ENCODE data around the gene PRKG1. TPM values are rescaled to one million over a fixed set of nuclear protein-coding genes. Genes with fewer than 3 reads are reported as not detected.

The PRKG1 gene
- polyA plus RNA-seq, 1 donor (not counting 4 experiments of a cell fraction or from before 2014, with no cell fraction given): 0.24 TPM

- TF ChIP-seq CTCF (optimal IDR thresholded peaks at IDR 0.05 in 1 of 3, IDR thresholded peaks at IDR 0.05 in 1 of 3, conservative IDR thresholded peaks at IDR 0.05 in 1 of 3; ENCODE audit: extremely low read depth in 1 of 3, insufficient read depth in 2 of 3, low read length in 3 of 3) (no peak), EZH2 (IDR thresholded peaks at IDR 0.05; ENCODE audit: low read length) (no peak)
- no peak overlapping the region for H3K4me2 ChIP-seq (ENCODE audit: control insufficient read depth, extremely low read depth, insufficient read depth, low read depth, low read length)
- H3K4me1 ChIP-seq (ENCODE audit: control insufficient read depth, extremely low read depth, insufficient read depth, low read length): peaks cover 6% of the 10 kb centered on the region
- FAIRE-seq (peak; percentile 29), DNase-seq (ENCODE audit: low read depth, low spot score) (no peak)
- H4K20me1 ChIP-seq (ENCODE audit: control insufficient read depth, extremely low read depth, insufficient read depth, low read length): no peaks in the 10 kb centered on the region
- H3K9me3 ChIP-seq (ENCODE audit: control insufficient read depth, low read depth, low read length): no peaks in the 10 kb centered on the region
- no peaks in the 10 kb centered on the region for H3K27me3 ChIP-seq (ENCODE audit: control insufficient read depth, extremely low read depth, insufficient read depth, low read length)
- no peak overlapping the region for H3K4me3 ChIP-seq (ENCODE audit: control insufficient read depth in 2 of 3, extremely low read depth in 1 of 3, insufficient read depth in 2 of 3, low read depth in 1 of 3, low read length in 3 of 3)
- no peaks in the 10 kb centered on the region for H3K9me1 ChIP-seq (ENCODE audit: control insufficient read depth, extremely low read depth, insufficient read depth, low read length)
- H3K79me2 ChIP-seq (ENCODE audit: control insufficient read depth, insufficient read depth, low read length): no peaks in the 10 kb centered on the region
- no peaks in the 10 kb centered on the region for H3K36me3 ChIP-seq (ENCODE audit: control insufficient read depth in 2 of 2, extremely low read depth in 1 of 2, insufficient read depth in 2 of 2, low read length in 2 of 2)
- H2AFZ ChIP-seq (ENCODE audit: control insufficient read depth, low read length): no peak overlapping the region
- H3K27ac ChIP-seq (ENCODE audit: control insufficient read depth, insufficient read depth, low read length): no peak overlapping the region
- dilution Hi-C loops (cut with MboI; ENCODE audit: extremely low pct_ligation_motif_present, low sequenced_read_pairs): no loop called here
- no peak overlapping the region for H3K9ac ChIP-seq (ENCODE audit: control insufficient read depth, extremely low read depth, insufficient read depth, low read length)
These were observed 820.7 kb downstream of the PRKG1 start for GRCh38 chr10:51894771-51895578.

- FAIRE-seq (no peak), DNase-seq (ENCODE audit: low read depth, low spot score) (no peak)
- H3K27ac ChIP-seq (ENCODE audit: control insufficient read depth, insufficient read depth, low read length): no peak overlapping the region
- no peak overlapping the region for H3K9ac ChIP-seq (ENCODE audit: control insufficient read depth, extremely low read depth, insufficient read depth, low read length)
- H3K4me1 ChIP-seq (ENCODE audit: control insufficient read depth, extremely low read depth, insufficient read depth, low read length): peaks cover 6% of the 10 kb centered on the region
- no peak overlapping the region for H3K4me2 ChIP-seq (ENCODE audit: control insufficient read depth, extremely low read depth, insufficient read depth, low read depth, low read length)
- H3K79me2 ChIP-seq (ENCODE audit: control insufficient read depth, insufficient read depth, low read length): no peaks in the 10 kb centered on the region
- H3K9me1 ChIP-seq (ENCODE audit: control insufficient read depth, extremely low read depth, insufficient read depth, low read length): no peaks in the 10 kb centered on the region
- H2AFZ ChIP-seq (ENCODE audit: control insufficient read depth, low read length): no peak overlapping the region
- H3K9me3 ChIP-seq (ENCODE audit: control insufficient read depth, low read depth, low read length): no peaks in the 10 kb centered on the region
- H3K36me3 ChIP-seq (ENCODE audit: control insufficient read depth in 2 of 2, extremely low read depth in 1 of 2, insufficient read depth in 2 of 2, low read length in 2 of 2): no peaks in the 10 kb centered on the region
- no peaks in the 10 kb centered on the region for H4K20me1 ChIP-seq (ENCODE audit: control insufficient read depth, extremely low read depth, insufficient read depth, low read length)
- dilution Hi-C loops (cut with MboI; ENCODE audit: extremely low pct_ligation_motif_present, low sequenced_read_pairs): no loop called here
- no peaks in the 10 kb centered on the region for H3K27me3 ChIP-seq (ENCODE audit: control insufficient read depth, extremely low read depth, insufficient read depth, low read length)
- H3K4me3 ChIP-seq (ENCODE audit: control insufficient read depth in 2 of 3, extremely low read depth in 1 of 3, insufficient read depth in 2 of 3, low read depth in 1 of 3, low read length in 3 of 3): no peak overlapping the region
- no peak for TF ChIP-seq EZH2 (IDR thresholded peaks at IDR 0.05; ENCODE audit: low read length)
- no peak for TF ChIP-seq CTCF (optimal IDR thresholded peaks at IDR 0.05 in 1 of 3, IDR thresholded peaks at IDR 0.05 in 1 of 3, conservative IDR thresholded peaks at IDR 0.05 in 1 of 3; ENCODE audit: extremely low read depth in 1 of 3, insufficient read depth in 2 of 3, low read length in 3 of 3)
These were observed 822.6 kb downstream of the PRKG1 start for GRCh38 chr10:51896849-51897248.

Measured in keratinocyte (primary cell).